Natural killer cell treated with Interleukin-12 subunit alpha and Interleukin-12 subunit beta and Interleukin-15 and Interleukin-18, amount 100 ng/mL, for 72 hours (primary cell): ENCODE data around the gene FREM1. TPM values are rescaled to one million over a fixed set of nuclear protein-coding genes. Genes with fewer than 3 reads are reported as not detected.

Experiments
- ATAC-seq, 2 donors: fragments of 150-1000 bp; cut with Tn5 transposase in 1 of 2; sonication (Bioruptor Pico), chemical (Tn5 transposase) in 1 of 2; 2 replicates each; pipeline ENCODE4 v1.10.0; 2021
- DNase-seq: peaks from one replicate; pipeline ENCODE4 v3.0.0; 2022; ENCODE audit warnings: low spot score
- H3K27ac Mint-ChIP-seq, 2 donors: 1 replicate in 1 of 2; 2 replicates in 1 of 2; pipeline ENCODE4 v1.8.0; 2022; ENCODE audit warnings: mixed read lengths in 2 of 2, mild to moderate bottlenecking in 1 of 2, moderate library complexity in 1 of 2
- H3K27me3 Mint-ChIP-seq, 2 donors: 1 replicate in 1 of 2; 2 replicates in 1 of 2; pipeline ENCODE4 v1.8.0; 2022; ENCODE audit warnings: mixed read lengths in 2 of 2
- H3K36me3 Mint-ChIP-seq: one replicate; pipeline ENCODE4 v1.8.0; 2022; ENCODE audit warnings: mixed read lengths
- H3K4me1 Mint-ChIP-seq, 2 donors: 1 replicate in 1 of 2; 2 replicates in 1 of 2; pipeline ENCODE4 v1.8.0; 2022; ENCODE audit warnings: low read depth in 2 of 2, mixed read lengths in 2 of 2, mild to moderate bottlenecking in 1 of 2
- H3K4me3 Mint-ChIP-seq: one replicate; pipeline ENCODE4 v1.8.0; 2022; ENCODE audit warnings: mixed read lengths
- H3K9me3 Mint-ChIP-seq: 2 replicates; pipeline ENCODE4 v1.8.0; 2022; ENCODE audit warnings: mixed read lengths
- total RNA-seq, 2 donors: library from RNA; stranded (reverse); gene quantifications; one replicate each; pipeline ENCODE4 v1.2.3, GENCODE V29; 2022

Gene FREM1
- total RNA-seq, 2 donors from 2014 or later, result not detected

- Mint-ChIP-seq H3K9me3 (no peaks in the 10 kb centered on the region), H3K4me1 (no peaks in the 10 kb centered on the region), H3K27me3 (peaks cover 10 to 30% of the 10 kb centered on the region in 2 donors), H3K27ac (no peak overlapping the region), H3K4me3 (no peak overlapping the region), H3K36me3 (no peaks in the 10 kb centered on the region)
- no peak for ATAC-seq
- no peak for DNase-seq
These were observed 168.9 kb downstream of the FREM1 start for GRCh38 chr9:14741369-14741768.

- Mint-ChIP-seq H3K4me1 (no peaks in the 10 kb centered on the region), H3K27ac (no peak overlapping the region), H3K9me3 (peaks cover 3% of the 10 kb centered on the region), H3K36me3 (no peaks in the 10 kb centered on the region), H3K4me3 (no peak overlapping the region), H3K27me3 (peaks cover 13 to 33% of the 10 kb centered on the region in 2 donors)
- ATAC-seq, result no peak
- no peak for DNase-seq
These were observed 177.1 kb downstream of the FREM1 start for GRCh38 chr9:14733133-14733532.

- ATAC-seq (no peak), DNase-seq (no peak)
- Mint-ChIP-seq H3K27me3 (peaks cover 13 to 33% of the 10 kb centered on the region in 2 donors), H3K27ac (no peak overlapping the region), H3K36me3 (no peaks in the 10 kb centered on the region), H3K9me3 (peaks cover 3% of the 10 kb centered on the region), H3K4me1 (no peaks in the 10 kb centered on the region), H3K4me3 (no peak overlapping the region)
These were observed 178.8 kb downstream of the FREM1 start for GRCh38 chr9:14731294-14731981.

- Mint-ChIP-seq H3K9me3 (peaks cover 3% of the 10 kb centered on the region), H3K4me3 (no peak overlapping the region), H3K36me3 (no peaks in the 10 kb centered on the region), H3K4me1 (no peaks in the 10 kb centered on the region), H3K27ac (no peak overlapping the region), H3K27me3 (peaks cover 14 to 30% of the 10 kb centered on the region in 2 donors)
- no peak for ATAC-seq
- DNase-seq, result no peak
These were observed 179.7 kb downstream of the FREM1 start for GRCh38 chr9:14730461-14730898.

- H3K9me3 Mint-ChIP-seq, result no peaks in the 10 kb centered on the region
- H3K27me3 Mint-ChIP-seq, result peaks cover 27 to 46% of the 10 kb centered on the region in 2 donors
- no peak for ATAC-seq
These were observed 186.9 kb downstream of the FREM1 start for GRCh38 chr9:14723301-14723700.

GRCh38 chr9:14722391-14723035 is 187.7 kb downstream of the FREM1 start, which contains the start of gene CER1:
CER1 (minus strand) TSS chr9:14722733; CDS start chr9:14722672, 61 bp downstream.
- no peaks in the 10 kb centered on the region for H3K36me3 Mint-ChIP-seq
- DNase-seq (no peak), ATAC-seq (no peak)
- H3K27ac Mint-ChIP-seq, result no peak within 1 kb of the TSS
- no peaks in the 10 kb centered on the region for H3K4me1 Mint-ChIP-seq
- no peak within 1 kb of the TSS for H3K4me3 Mint-ChIP-seq
- H3K27me3 Mint-ChIP-seq, result peaks cover 25 to 46% of the 10 kb centered on the region in 2 donors
- no peaks in the 10 kb centered on the region for H3K9me3 Mint-ChIP-seq

More at GRCh38 chr9:14723301-14723700, 186.9 kb downstream of the FREM1 start:
- DNase-seq, result no peak
- Mint-ChIP-seq H3K4me1 (no peaks in the 10 kb centered on the region), H3K27ac (no peak overlapping the region), H3K4me3 (no peak overlapping the region), H3K36me3 (no peaks in the 10 kb centered on the region)

GRCh38 chr9:14719231-14719923 is 190.9 kb downstream of the FREM1 start:
- Mint-ChIP-seq H3K27ac (no peak overlapping the region), H3K27me3 (peaks cover 20 to 42% of the 10 kb centered on the region in 2 donors)
- no peak for ATAC-seq

GRCh38 chr9:14715102-14715501 is 195.1 kb downstream of the FREM1 start:
- DNase-seq, result no peak
- H3K4me1 Mint-ChIP-seq, result no peaks in the 10 kb centered on the region
- H3K27me3 Mint-ChIP-seq, result peaks cover 26 to 48% of the 10 kb centered on the region in 2 donors
- no peak overlapping the region for H3K4me3 Mint-ChIP-seq
- H3K27ac Mint-ChIP-seq, result no peak overlapping the region
- ATAC-seq, result no peak
- peaks cover 3% of the 10 kb centered on the region for H3K36me3 Mint-ChIP-seq
- H3K9me3 Mint-ChIP-seq, result peaks cover 3% of the 10 kb centered on the region

More at GRCh38 chr9:14719231-14719923, 190.9 kb downstream of the FREM1 start:
- H3K4me1 Mint-ChIP-seq, result no peaks in the 10 kb centered on the region
- DNase-seq, result no peak
- no peaks in the 10 kb centered on the region for H3K36me3 Mint-ChIP-seq
- no peak overlapping the region for H3K4me3 Mint-ChIP-seq
- H3K9me3 Mint-ChIP-seq, result no peaks in the 10 kb centered on the region

- peaks cover 7% of the 10 kb centered on the region for H3K9me3 Mint-ChIP-seq
- H3K4me3 Mint-ChIP-seq, result no peak overlapping the region
- peaks cover 32 to 56% of the 10 kb centered on the region in 2 donors for H3K27me3 Mint-ChIP-seq
- DNase-seq (no peak), ATAC-seq (no peak)
- peaks cover 18% of the 10 kb centered on the region for H3K36me3 Mint-ChIP-seq
- no peaks in the 10 kb centered on the region for H3K4me1 Mint-ChIP-seq
- H3K27ac Mint-ChIP-seq, result no peak overlapping the region
These were observed 197.0 kb downstream of the FREM1 start for GRCh38 chr9:14713187-14713767.

- H3K4me3 Mint-ChIP-seq, result no peak overlapping the region
- H3K27me3 Mint-ChIP-seq, result peaks cover 39 to 62% of the 10 kb centered on the region in 2 donors
- peaks cover 12% of the 10 kb centered on the region for H3K9me3 Mint-ChIP-seq
- no peak overlapping the region for H3K27ac Mint-ChIP-seq
- H3K4me1 Mint-ChIP-seq, result no peaks in the 10 kb centered on the region
- ATAC-seq (no peak), DNase-seq (no peak)
- peaks cover 34% of the 10 kb centered on the region for H3K36me3 Mint-ChIP-seq
These were observed 199.4 kb downstream of the FREM1 start for GRCh38 chr9:14710804-14711203.

- ATAC-seq (no peak), DNase-seq (no peak)
- H3K4me3 Mint-ChIP-seq, result no peak overlapping the region
- peaks cover 35 to 56% of the 10 kb centered on the region in 2 donors for H3K27me3 Mint-ChIP-seq
- H3K9me3 Mint-ChIP-seq, result peaks cover 20% of the 10 kb centered on the region
- H3K4me1 Mint-ChIP-seq, result no peaks in the 10 kb centered on the region
- no peak overlapping the region for H3K27ac Mint-ChIP-seq
- peaks cover 46% of the 10 kb centered on the region for H3K36me3 Mint-ChIP-seq
These were observed 203.6 kb downstream of the FREM1 start for GRCh38 chr9:14706530-14707140.

GRCh38 chr9:14705079-14705478 is 205.1 kb downstream of the FREM1 start:
- Mint-ChIP-seq H3K27me3 (peaks cover 26 to 46% of the 10 kb centered on the region in 2 donors), H3K4me1 (no peaks in the 10 kb centered on the region), H3K36me3 (peaks cover 43% of the 10 kb centered on the region), H3K9me3 (peaks cover 16% of the 10 kb centered on the region), H3K4me3 (no peak overlapping the region), H3K27ac (no peak overlapping the region)
- DNase-seq (no peak), ATAC-seq (no peak)

- no peak for ATAC-seq
- peaks cover 16% of the 10 kb centered on the region for H3K9me3 Mint-ChIP-seq
These were observed 205.9 kb downstream of the FREM1 start for GRCh38 chr9:14704281-14704680.

More at GRCh38 chr9:14704281-14704680, 205.9 kb downstream of the FREM1 start:
- no peak overlapping the region for H3K4me3 Mint-ChIP-seq
- peaks cover 23 to 38% of the 10 kb centered on the region in 2 donors for H3K27me3 Mint-ChIP-seq
- H3K36me3 Mint-ChIP-seq, result peaks cover 38% of the 10 kb centered on the region
- no peak for DNase-seq
- no peak overlapping the region for H3K27ac Mint-ChIP-seq
- H3K4me1 Mint-ChIP-seq, result no peaks in the 10 kb centered on the region
